COLO829 (cell line): Measurements from ENCODE around the gene IL21R.
"Not testable (repeated sequence)": the region's sequence is repeated elsewhere in the genome, so short reads cannot be mapped to it uniquely, and the experiment has no call there.

Experiments
- DNase-seq: peaks from one replicate; pipeline ENCODE4 v3.0.0; 2012; ENCODE audit warnings: low spot score

Gene IL21R

DNA sequence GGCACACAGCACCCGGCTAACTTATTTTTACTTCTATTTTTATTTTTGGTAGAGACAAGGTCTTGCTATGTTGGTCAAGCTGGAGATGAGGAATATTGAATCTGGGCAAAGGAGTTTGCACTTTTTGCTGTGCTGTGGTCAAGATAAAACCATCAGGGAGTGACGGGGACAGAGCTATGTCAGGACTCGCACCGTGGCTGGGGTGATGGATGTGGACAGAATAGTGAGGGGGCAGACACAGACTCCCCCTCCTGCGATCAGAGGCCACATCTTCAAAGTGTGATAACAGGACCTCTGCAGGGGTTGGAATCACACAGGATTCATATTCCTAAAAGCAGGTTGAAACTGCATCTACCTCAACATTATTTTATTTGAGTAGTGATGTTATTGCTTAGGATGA is 25.6 kb downstream of the IL21R start:
- no peak for DNase-seq

GRCh38 chr16:27428026-27428785 is 26.2 kb downstream of the IL21R start:
- no peak for DNase-seq

- no peak for DNase-seq
Measured at GRCh38 chr16:27429330-27429871, 27.4 kb downstream of the IL21R start.

DNA sequence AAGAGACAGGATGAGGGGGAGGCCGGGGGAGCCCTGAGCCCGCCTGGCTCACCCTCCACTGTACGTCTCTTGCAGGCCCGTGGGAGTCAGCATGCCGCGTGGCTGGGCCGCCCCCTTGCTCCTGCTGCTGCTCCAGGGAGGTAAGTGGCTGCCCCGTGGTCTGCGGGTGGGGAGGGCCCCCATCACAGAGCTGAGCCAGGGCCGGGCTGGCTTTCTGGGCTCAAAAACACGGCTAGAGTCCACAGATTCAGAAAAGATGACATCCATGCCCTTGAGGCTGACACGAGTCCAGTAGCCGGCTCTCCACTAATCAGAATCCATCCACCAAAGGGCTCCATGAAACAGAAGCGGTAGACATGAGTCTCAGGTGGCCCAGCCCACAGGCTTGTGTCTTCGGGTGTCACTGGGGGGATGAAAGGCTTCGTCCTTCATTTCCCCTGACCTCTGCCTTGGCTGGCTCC is 28.0 kb downstream of the IL21R start:
- DNase-seq = no peak

DNA sequence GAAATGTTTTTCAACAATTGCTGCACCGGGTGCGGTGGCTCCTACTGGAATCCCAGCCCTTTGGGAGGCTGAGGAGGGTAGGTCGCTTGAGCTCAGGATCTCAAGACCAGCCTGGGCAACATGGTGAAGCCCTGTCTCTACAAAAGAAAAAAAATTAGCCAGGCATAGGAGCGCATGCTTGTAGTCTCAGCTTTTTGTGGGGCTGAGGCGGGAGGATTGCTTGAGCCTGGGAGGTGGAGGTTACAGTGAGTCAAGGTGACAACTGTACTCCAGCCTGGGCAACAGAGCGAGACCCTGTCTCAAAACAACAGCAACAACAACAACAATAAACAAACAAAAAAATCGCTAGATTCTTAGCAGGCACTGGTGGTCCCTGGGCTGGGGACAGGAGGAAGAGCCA is 28.5 kb downstream of the IL21R start:
- DNase-seq = no peak

DNA sequence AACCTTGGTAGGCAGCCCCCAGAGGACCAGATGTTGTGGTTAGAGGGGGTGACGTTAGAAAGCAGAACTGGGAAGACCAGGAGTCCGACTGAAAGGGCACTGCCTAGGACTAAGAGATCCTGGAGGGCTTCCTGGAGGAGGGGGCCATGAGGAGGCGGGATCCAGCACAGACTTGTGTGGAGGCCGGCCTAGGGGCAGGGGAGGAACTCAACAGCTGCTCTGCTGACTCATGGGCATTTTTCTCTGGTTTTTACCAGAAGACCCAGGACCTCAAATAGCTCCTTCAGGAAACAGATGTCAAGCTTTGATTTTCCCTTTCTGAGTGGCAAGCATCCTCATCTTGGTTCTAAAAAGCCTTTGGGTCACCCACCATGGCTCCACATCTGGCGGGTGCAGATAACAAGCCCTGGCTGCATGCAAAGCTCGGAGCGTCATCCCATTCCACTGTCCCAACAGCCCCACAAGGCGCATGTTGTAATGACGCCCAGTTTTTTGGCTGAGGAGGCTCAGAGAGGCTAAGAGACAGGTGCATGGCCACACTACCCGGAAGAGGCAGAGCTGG is 29.0 kb downstream of the IL21R start:
- no peak for DNase-seq

GRCh38 chr16:27431773-27432532 is 30.0 kb downstream of the IL21R start:
- DNase-seq = no peak

DNA sequence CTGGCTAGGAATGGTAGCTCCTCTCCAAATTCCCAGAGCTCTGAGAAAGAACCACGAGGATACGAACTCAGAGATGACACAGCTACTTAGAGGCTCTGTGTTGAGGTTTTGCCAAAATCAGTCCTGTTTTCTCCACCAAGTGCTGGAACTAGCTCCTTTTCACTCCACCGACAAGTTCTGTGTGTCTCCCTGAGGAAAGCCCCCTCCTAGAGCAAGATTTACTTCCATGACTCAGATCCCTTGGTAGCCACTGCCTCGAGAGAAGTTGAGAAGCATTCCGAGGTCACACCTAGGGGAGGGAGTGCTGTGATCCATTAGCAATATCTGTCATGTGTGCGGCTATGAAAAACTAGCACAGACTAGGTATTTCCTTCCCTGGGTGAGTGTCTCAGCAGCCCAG is 30.6 kb downstream of the IL21R start:
- no peak for DNase-seq

DNA sequence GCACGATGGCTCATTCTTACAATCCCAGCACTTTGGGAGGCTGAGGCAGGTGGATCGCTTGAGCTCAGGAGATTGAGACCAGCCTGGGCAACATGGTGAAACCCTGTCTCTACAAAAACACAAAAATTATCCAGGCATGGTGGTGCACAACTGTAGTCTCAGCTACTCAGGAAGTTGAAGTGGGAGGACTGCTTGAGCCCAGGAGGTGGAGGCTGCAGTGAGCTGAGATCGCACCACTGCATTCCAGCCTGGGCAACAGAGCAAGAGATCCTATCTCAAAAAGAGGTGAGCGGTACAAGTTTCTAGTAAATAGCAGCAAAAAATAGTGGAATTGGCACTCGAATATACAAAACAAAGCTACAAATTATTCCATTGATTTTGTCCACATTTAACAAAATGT is 31.2 kb downstream of the IL21R start:
- DNase-seq = not testable (repeated sequence)

GRCh38 chr16:27433636-27434035 is 31.7 kb downstream of the IL21R start:
- DNase-seq = no peak

DNA sequence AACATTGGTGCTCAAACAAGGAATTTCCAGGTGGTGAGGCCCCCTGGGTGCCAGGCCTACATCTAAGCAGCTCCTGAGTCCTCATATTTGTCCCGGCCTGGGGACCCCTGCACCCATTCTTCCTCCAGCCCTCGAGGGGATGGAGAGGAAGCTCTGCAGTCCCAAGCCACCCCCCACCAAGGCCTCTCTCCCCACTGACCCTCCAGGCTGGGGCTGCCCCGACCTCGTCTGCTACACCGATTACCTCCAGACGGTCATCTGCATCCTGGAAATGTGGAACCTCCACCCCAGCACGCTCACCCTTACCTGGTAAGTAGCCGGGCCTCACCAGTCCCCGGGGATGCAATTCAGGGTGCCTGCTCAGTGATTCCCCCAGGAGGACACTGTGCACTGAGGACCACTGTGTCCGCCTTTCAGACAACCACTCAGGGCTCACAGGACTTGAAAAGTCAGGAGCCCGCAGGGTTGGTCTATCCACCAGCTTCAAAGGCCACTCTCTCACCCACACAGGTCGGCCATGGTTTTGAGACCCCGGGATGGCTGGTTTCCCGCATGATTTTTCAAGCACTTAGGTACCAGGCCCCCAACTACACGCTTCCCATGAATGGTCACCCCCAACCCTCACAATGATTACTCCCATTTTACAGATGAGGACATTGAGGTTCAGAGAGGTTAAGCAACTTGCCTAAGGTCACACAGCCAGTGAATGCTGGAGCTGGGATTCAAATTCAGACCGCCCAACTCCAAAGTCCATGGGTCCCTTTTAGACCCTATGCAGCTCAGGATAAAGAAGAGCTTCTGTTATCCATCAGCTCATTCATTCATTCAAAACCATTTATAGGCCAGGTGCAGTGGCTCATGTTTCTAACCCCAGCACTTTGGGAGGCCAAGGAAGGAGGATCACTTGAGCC is 32.4 kb downstream of the IL21R start:
- no peak for DNase-seq

DNA sequence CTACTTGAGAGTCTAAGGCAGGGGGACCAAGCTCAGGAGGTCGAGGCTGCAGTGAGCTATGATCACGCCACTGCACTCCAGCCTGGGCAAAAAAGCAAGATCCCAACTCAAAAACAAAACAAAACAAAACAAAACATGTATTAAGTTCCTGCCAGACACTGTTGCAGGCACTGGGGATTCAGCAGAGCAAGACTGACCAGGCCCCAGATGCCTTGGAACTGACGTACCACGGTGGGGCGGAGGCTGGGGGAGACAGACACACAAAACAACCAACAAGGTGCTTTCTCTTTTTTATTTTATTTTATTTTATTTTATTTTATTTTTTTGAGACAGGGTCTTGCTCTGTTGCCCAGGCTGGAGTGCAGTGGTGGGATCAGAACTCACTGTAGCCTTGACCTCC is 33.2 kb downstream of the IL21R start:
- not testable (repeated sequence) for DNase-seq

GRCh38 chr16:27436065-27436464 is 34.1 kb downstream of the IL21R start:
- DNase-seq = no peak

GRCh38 chr16:27436921-27437650 is 35.1 kb downstream of the IL21R start:
- DNase-seq = no peak

- no peak for DNase-seq
Measured at GRCh38 chr16:27437946-27438345, 36.0 kb downstream of the IL21R start.

GRCh38 chr16:27439271-27440018 is 37.5 kb downstream of the IL21R start:
- DNase-seq = no peak

DNA sequence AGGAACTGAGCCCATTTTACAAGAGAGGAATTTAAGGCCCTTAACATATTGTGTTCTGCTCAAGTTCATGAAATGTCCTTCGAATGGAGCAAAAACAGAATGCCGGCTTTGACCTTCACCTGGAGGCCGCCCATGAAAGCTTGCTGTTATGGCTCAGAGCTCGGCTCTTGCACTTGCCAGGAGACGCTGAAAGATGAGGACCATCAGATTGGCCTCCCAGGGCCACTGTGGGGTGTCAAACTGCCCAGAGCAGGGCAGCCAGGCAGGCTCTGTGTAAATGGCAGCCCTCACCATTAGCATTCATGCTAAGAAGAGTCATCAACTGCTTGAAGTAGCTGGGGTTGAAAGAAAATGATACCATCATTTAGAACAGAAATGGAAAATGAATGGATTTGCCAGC is 39.3 kb downstream of the IL21R start:
- no peak for DNase-seq

DNA sequence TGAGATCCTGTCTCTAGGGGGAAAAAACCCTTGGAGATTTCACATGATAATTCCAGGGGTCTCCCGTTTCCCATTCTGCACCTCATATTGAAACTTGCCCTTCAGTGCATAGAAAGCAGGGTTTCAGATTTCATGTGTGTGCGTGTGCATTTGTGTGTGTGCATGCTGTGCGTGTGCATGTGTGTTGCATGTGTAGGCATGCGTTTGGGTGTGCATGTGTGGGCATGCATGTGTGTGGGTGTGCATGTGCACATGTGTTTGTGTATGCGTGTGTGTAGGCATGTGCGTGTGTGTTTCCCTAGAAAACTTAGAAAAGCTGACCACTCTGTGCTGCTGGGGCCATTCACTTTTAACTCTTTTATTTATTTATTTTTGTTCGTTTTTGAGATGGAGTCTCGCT is 40.0 kb downstream of the IL21R start:
- DNase-seq = no peak

DNA sequence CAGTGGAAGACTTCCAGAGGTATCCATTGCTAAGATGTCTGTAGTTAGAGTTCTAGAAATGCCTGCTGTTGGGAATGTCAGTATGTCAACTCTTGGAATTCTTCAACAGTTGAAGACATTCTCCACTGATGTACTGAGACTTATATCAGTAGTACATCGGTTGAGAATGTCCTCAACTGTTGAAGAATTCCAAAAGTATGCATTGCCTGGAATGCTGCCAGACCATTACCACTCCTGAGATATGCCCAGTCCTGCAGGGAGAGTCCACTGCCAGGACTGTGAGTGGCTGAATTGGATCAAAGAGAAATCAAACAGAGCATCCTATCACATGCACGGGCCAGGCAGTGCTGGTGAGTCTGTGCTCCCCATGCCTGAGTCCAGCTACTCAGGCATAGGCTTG is 42.0 kb downstream of the IL21R start:
- no peak for DNase-seq

- no peak for DNase-seq
Measured at GRCh38 chr16:27444470-27444869, 42.5 kb downstream of the IL21R start.
